AG09309 (cell line): ENCODE results near the gene TRMT5.
A peak's percentile ranks its signal among the peaks of the same experiment; 100 is the strongest.

Experiments used
- DNase-seq: peaks from one replicate; pipeline ENCODE4 v3.0.0-alpha.2; 2010; ENCODE audit warnings: low read depth
- H3K4me3 ChIP-seq: 2 replicates; pipeline ENCODE4 v1.5.1; 2011; ENCODE audit warnings: mild to moderate bottlenecking, low read depth, low read length, moderate library complexity; ENCODE audit not compliant: control insufficient read depth
- CTCF ChIP-seq: IDR thresholded peaks from 2 replicates; pipeline ENCODE4 v1.5.1; 2011; ENCODE audit warnings: mild to moderate bottlenecking, low read depth, low read length, inconsistent platforms; ENCODE audit not compliant: insufficient read depth, control insufficient read depth; ENCODE audit errors: missing control alignments

Gene TRMT5, protein sequence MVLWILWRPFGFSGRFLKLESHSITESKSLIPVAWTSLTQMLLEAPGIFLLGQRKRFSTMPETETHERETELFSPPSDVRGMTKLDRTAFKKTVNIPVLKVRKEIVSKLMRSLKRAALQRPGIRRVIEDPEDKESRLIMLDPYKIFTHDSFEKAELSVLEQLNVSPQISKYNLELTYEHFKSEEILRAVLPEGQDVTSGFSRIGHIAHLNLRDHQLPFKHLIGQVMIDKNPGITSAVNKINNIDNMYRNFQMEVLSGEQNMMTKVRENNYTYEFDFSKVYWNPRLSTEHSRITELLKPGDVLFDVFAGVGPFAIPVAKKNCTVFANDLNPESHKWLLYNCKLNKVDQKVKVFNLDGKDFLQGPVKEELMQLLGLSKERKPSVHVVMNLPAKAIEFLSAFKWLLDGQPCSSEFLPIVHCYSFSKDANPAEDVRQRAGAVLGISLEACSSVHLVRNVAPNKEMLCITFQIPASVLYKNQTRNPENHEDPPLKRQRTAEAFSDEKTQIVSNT

GRCh38 chr14:60980811-60981632 is at the start of gene TRMT5, which contains the start of gene SLC38A6:
TRMT5 (minus strand) TSS chr14:60981079; CDS start chr14:60980973, 106 bp downstream.
SLC38A6 (plus strand) TSS chr14:60981245; CDS start chr14:60981278, 33 bp downstream.
- peak; percentile 84 for DNase-seq
- H3K4me3 ChIP-seq = peak within 1 kb of the TSS; percentile 99
- TF ChIP-seq CTCF = no peak

DNA sequence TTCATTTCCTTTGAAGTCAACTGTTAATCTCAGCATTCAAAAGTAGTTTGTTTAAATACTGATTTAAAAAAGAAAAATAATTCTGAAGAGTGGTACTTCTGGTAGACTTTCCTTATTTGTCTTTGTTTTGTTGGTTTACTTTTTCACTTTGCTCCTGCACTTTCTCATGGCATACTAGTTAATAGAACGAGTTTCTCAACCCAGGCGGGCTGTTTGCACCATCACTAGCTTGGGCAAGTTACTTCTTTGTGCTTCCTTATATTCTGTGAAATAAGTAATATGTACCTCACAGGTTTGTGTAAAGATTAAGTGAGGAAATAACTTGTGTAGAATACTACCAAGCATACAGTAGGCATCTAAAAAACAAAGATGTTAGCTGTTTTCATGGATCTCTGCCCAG is 45.6 kb upstream of the TRMT5 start:
- no peak for TF ChIP-seq CTCF
- no peak overlapping the region for H3K4me3 ChIP-seq
- no peak for DNase-seq

GRCh38 chr14:61025251-61026223 is 44.7 kb upstream of the TRMT5 start:
- peak; percentile 56 for DNase-seq
- no peak overlapping the region for H3K4me3 ChIP-seq
- peak; percentile 86 for TF ChIP-seq CTCF

DNA sequence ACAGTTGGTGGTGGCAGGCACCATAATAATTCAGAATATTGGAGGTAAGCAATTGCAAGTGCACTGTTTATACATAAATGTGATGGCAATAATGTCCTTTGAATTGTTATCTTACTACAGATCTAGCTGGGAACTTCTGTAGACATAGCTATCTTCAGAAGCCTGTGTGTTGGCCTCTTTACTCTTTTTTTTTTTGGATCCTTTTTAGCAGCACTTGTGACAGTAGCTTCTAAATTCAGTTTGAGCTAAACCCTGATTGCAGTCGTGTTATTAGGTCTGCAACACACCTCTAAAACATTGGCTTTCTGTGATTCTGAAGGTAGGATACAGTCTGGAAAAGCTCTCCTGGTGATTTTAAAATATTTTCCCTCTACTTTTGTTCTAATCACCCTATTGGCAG is 38.7 kb upstream of the TRMT5 start:
- no peak overlapping the region for H3K4me3 ChIP-seq
- no peak for TF ChIP-seq CTCF
- DNase-seq = no peak

DNA sequence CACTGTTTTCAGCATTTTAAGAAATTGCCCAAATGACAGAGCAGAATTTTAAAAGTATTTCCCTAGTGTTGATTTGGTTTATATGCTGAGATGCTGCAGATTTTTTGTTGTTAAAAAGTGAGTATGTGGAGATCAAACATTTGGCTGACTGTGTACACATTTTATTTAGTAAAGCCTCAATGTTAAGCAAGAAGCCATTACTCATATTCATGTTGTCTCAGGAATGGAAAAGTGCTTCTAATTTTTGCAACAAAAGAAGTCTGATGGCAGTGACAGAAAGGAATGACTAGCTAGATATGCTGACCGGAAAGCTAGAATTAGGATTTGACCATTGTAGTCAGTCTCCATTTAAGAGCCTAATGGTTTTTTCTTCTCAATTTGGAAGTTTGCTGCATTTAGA is 22.7 kb upstream of the TRMT5 start:
- no peak overlapping the region for H3K4me3 ChIP-seq
- DNase-seq = peak; percentile 34
- TF ChIP-seq CTCF = no peak
